ENCODE results near the gene TESK1. TPM values are rescaled to one million over a fixed set of nuclear protein-coding genes. Genes with fewer than 3 reads are reported as not detected.
A peak's percentile ranks its signal among the peaks of the same experiment; 100 is the strongest.

TESK1 gene
- polyA plus RNA-seq, 6 donors from 2014 or later = 3.0 to 18.8 (median 6.8) TPM

- Mint-ChIP-seq H3K4me1 (peaks cover 44 to 78% (median 66%) of the 10 kb centered on the region in 3 donors), H3K4me3 (peak overlapping the region; percentile 82 to 98 (median 95)), H3K9me3 (no peaks in the 10 kb centered on the region), H3K36me3 (no peaks in the 10 kb centered on the region), H3K27ac (peak overlapping the region; percentile 90 to 98 (median 94)), H3K27me3 (no peaks in the 10 kb centered on the region)
- ATAC-seq (ENCODE audit: low read depth in 2 of 2) (no peak), DNase-seq (peak; percentile 37)
Observed at GRCh38 chr9:35649431-35650340, 44.6 kb downstream of the TESK1 start.

- ATAC-seq (ENCODE audit: low read depth in 2 of 2) = no peak
- Mint-ChIP-seq H3K36me3 (no peaks in the 10 kb centered on the region), H3K4me3 (peak within 1 kb of the TSS; percentile 82 to 98 (median 95)), H3K27ac (peak within 1 kb of the TSS; percentile 79 to 96 (median 92)), H3K27me3 (no peaks in the 10 kb centered on the region), H3K4me1 (peaks cover 46 to 75% (median 57%) of the 10 kb centered on the region in 3 donors), H3K9me3 (no peaks in the 10 kb centered on the region)
- DNase-seq = peak; percentile 42
Observed at GRCh38 chr9:35650341-35651158, 45.5 kb downstream of the TESK1 start, which contains the start of gene SIT1. TSS of gene SIT1 (minus strand) at chr9:35650931. CDS start at chr9:35650853, 78 bp downstream.

- H3K4me3 Mint-ChIP-seq = peak overlapping the region; percentile 29 to 98 (median 86)
- H3K4me1 Mint-ChIP-seq = peaks cover 54 to 84% (median 64%) of the 10 kb centered on the region in 3 donors
- DNase-seq (no peak), ATAC-seq (ENCODE audit: low read depth in 2 of 2) (no peak)
- no peaks in the 10 kb centered on the region for H3K27me3 Mint-ChIP-seq
- H3K27ac Mint-ChIP-seq = peak overlapping the region in 5 of 6 donors; percentile 17 to 96 (median 52)
- H3K36me3 Mint-ChIP-seq = no peaks in the 10 kb centered on the region
- no peaks in the 10 kb centered on the region for H3K9me3 Mint-ChIP-seq
Observed at GRCh38 chr9:35651956-35652828, 47.1 kb downstream of the TESK1 start.

DNA sequence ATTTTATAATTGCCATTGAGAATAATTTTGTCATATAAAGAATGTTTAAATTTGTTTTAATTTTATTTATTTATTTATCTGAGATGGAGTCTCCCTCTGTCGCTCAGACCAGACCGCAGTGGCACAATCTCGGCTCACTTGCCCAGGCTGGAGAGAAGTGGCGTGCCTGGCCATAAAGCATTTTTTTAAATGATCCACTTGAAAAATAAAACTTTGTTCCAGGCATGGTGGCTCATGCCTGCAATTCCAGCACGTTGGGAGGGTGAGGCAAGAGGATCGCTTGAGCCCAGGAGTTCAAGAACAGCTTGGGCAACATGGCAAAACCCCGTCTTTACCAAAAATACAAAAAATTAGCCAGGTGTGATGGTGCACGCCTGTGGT, 47.8 kb downstream of the TESK1 start:
- ATAC-seq (ENCODE audit: low read depth in 2 of 2) (no peak), DNase-seq (no peak)
- Mint-ChIP-seq H3K27ac (no peak overlapping the region), H3K36me3 (no peaks in the 10 kb centered on the region), H3K4me3 (no peak overlapping the region), H3K27me3 (peaks cover 0 to 3% (median 3%) of the 10 kb centered on the region in 3 donors), H3K9me3 (peaks cover 0 to 3% (median 0%) of the 10 kb centered on the region in 7 donors), H3K4me1 (peaks cover 54 to 84% (median 64%) of the 10 kb centered on the region in 3 donors)

GRCh38 chr9:35653611-35654010, 48.5 kb downstream of the TESK1 start:
- peaks cover 0 to 5% (median 5%) of the 10 kb centered on the region in 3 donors for H3K27me3 Mint-ChIP-seq
- no peak for ATAC-seq (ENCODE audit: low read depth in 2 of 2)
- no peaks in the 10 kb centered on the region for H3K36me3 Mint-ChIP-seq
- peaks cover 0 to 5% (median 0%) of the 10 kb centered on the region in 7 donors for H3K9me3 Mint-ChIP-seq
- no peak for DNase-seq
- peaks cover 49 to 78% (median 62%) of the 10 kb centered on the region in 3 donors for H3K4me1 Mint-ChIP-seq
- peak overlapping the region in 1 of 8 donors; percentile 5 for H3K4me3 Mint-ChIP-seq
- peak overlapping the region in 5 of 6 donors; percentile 20 to 93 (median 77) for H3K27ac Mint-ChIP-seq

- Mint-ChIP-seq H3K4me3 (peak overlapping the region in 7 of 8 donors; percentile 58 to 94 (median 89)), H3K27me3 (peaks cover 0 to 5% (median 5%) of the 10 kb centered on the region in 3 donors), H3K4me1 (peaks cover 49 to 78% (median 59%) of the 10 kb centered on the region in 3 donors), H3K9me3 (peaks cover 0 to 5% (median 0%) of the 10 kb centered on the region in 7 donors), H3K27ac (peak overlapping the region; percentile 98 to 100 (median 100)), H3K36me3 (no peaks in the 10 kb centered on the region)
- DNase-seq (no peak), ATAC-seq (ENCODE audit: low read depth in 2 of 2) (no peak)
Observed at GRCh38 chr9:35656348-35656747, 51.3 kb downstream of the TESK1 start.

DNA sequence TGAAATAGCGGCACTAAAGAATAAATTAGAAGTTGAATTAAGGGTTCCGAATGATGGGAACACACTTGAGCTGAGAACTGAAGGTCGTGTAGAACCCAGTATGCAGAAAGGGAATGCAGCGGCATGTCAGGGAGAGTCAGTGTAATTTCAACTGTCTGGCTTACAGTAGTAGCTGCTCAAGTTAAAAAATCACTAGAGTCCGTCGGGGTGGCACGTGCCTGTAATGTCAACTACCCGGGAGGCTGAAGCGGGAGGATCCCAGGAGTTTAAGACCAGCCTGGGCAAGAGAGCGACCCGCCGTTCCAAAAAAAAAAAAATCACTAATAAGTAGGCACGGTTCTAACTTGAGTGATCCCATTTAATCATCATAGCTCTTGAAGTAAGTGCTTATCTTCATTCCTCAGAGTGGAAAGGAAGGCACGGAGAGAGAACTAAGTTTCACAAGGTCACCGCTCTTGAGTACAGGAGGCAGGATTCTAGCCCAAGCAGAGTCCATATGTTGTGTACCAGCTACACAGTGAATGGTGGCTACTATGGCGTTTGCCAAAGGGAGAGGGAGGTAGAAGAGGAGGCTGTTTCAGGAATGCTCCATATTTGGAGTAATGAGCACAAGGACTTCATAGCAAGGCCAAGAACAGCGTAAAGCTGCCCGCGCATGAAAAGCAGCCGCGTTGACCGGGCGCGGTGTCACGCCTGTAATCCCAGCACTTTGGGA, 51.9 kb downstream of the TESK1 start:
- H3K9me3 Mint-ChIP-seq = peaks cover 0 to 5% (median 0%) of the 10 kb centered on the region in 7 donors
- H3K36me3 Mint-ChIP-seq = no peaks in the 10 kb centered on the region
- no peak for DNase-seq
- H3K4me1 Mint-ChIP-seq = peaks cover 51 to 77% (median 58%) of the 10 kb centered on the region in 3 donors
- H3K27ac Mint-ChIP-seq = peak overlapping the region; percentile 98 to 100 (median 100)
- peak overlapping the region; percentile 75 to 94 (median 93) for H3K4me3 Mint-ChIP-seq
- ATAC-seq (ENCODE audit: low read depth in 2 of 2) = no peak
- peaks cover 0 to 5% (median 5%) of the 10 kb centered on the region in 3 donors for H3K27me3 Mint-ChIP-seq

GRCh38 chr9:35657546-35658136, 52.6 kb downstream of the TESK1 start, which contains the start of gene RMRP:
TSS of gene RMRP (minus strand) at chr9:35658019.
- ATAC-seq (ENCODE audit: low read depth in 2 of 2) (peak; percentile 76 to 78), DNase-seq (peak; percentile 91)
- H3K36me3 Mint-ChIP-seq = no peaks in the 10 kb centered on the region
- H3K9me3 Mint-ChIP-seq = peaks cover 0 to 5% (median 0%) of the 10 kb centered on the region in 7 donors
- peak within 1 kb of the TSS; percentile 98 to 100 (median 100) for H3K27ac Mint-ChIP-seq
- peaks cover 0 to 5% (median 5%) of the 10 kb centered on the region in 3 donors for H3K27me3 Mint-ChIP-seq
- H3K4me3 Mint-ChIP-seq = peak within 1 kb of the TSS; percentile 75 to 94 (median 93)
- peaks cover 57 to 82% (median 64%) of the 10 kb centered on the region in 3 donors for H3K4me1 Mint-ChIP-seq

GRCh38 chr9:35658137-35658967, 53.3 kb downstream of the TESK1 start, which contains the start of gene CCDC107:
TSS of gene CCDC107 (plus strand) at chr9:35658292. CDS start at chr9:35658380, 88 bp downstream.
- peaks cover 0 to 5% (median 5%) of the 10 kb centered on the region in 3 donors for H3K27me3 Mint-ChIP-seq
- H3K9me3 Mint-ChIP-seq = peaks cover 0 to 5% (median 0%) of the 10 kb centered on the region in 7 donors
- no peaks in the 10 kb centered on the region for H3K36me3 Mint-ChIP-seq
- H3K27ac Mint-ChIP-seq = peak within 1 kb of the TSS; percentile 98 to 100 (median 100)
- DNase-seq (peak; percentile 90), ATAC-seq (ENCODE audit: low read depth in 2 of 2) (peak; percentile 63 to 64)
- H3K4me1 Mint-ChIP-seq = peaks cover 62 to 86% (median 69%) of the 10 kb centered on the region in 3 donors
- H3K4me3 Mint-ChIP-seq = peak within 1 kb of the TSS; percentile 75 to 94 (median 93)

DNA sequence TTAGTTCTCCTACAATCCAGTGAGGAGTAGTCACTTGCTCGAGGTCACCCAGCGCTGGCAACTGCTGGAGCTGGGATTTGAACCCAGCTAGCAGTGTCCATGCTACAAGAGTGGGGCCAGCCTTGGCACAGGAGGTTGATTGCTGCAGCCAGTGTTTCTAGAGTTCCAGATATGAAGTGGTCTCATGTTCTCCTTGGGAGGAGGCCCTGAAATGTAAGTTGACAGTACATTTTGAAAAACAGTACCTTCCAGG, 53.8 kb downstream of the TESK1 start:
- Mint-ChIP-seq H3K27ac (peak overlapping the region; percentile 95 to 100 (median 98)), H3K4me1 (peaks cover 62 to 83% (median 69%) of the 10 kb centered on the region in 3 donors), H3K36me3 (no peaks in the 10 kb centered on the region), H3K4me3 (peak overlapping the region; percentile 75 to 94 (median 93)), H3K9me3 (peaks cover 0 to 5% (median 0%) of the 10 kb centered on the region in 7 donors), H3K27me3 (peaks cover 0 to 5% (median 5%) of the 10 kb centered on the region in 3 donors)
- DNase-seq = no peak
- no peak for ATAC-seq (ENCODE audit: low read depth in 2 of 2)

GRCh38 chr9:35659340-35659739, 54.3 kb downstream of the TESK1 start:
- DNase-seq = no peak

More at GRCh38 chr9:35659340-35659739, 54.3 kb downstream of the TESK1 start:
- Mint-ChIP-seq H3K4me3 (peak overlapping the region; percentile 75 to 94 (median 93)), H3K36me3 (no peaks in the 10 kb centered on the region), H3K27me3 (peaks cover 0 to 5% (median 5%) of the 10 kb centered on the region in 3 donors), H3K4me1 (peaks cover 66 to 82% (median 70%) of the 10 kb centered on the region in 3 donors), H3K9me3 (peaks cover 0 to 5% (median 0%) of the 10 kb centered on the region in 7 donors), H3K27ac (peak overlapping the region; percentile 95 to 100 (median 98))
- ATAC-seq (ENCODE audit: low read depth in 2 of 2) = no peak
